ENCODE results near the gene RAB28.

DNA sequence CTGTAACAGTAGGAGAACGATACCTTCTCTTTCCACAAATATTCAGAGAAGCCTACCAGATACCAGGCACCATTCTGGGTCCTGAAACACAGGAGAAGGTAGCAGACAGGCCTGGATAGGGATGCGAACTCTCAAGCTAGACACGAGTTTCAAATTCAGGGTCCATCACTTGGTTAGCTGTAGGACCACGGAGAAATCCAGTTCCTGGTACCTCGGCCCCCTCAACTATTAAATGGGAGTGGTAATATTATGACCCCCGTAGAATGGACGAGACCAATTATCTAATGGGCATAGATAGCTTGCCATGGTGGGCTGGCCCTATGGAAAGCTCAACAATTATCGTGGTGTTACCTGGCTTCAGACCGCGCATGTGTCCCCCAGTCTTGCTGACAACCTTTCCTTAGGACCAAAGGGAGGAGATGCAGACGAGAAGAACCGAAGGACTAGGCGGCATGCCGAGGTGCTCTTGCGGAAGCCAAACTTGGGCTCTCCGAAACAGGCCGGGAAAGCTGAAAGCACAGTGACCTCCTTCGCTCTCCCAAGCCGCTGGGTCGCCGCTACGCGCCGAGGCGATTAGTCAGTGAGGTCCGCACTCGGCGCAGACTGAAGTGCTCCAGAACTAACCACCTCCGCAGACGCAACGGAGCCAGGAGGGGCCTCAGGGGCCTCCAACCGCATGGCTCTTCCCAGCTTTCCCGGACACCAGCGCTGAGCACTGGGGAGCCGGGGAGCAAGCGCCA, 40.5 kb upstream of the RAB28 start:
- TF ChIP-seq GATA3 (IDR thresholded peaks at IDR 0.05; ENCODE audit: low read depth, low read length) = no peak
- no peak for TF ChIP-seq GATA2 (IDR thresholded peaks at IDR 0.05; ENCODE audit: low read depth, low read length)
